ENCODE results near the gene ABHD6.
"Not testable (repeated sequence)": the region's sequence is repeated elsewhere in the genome, so short reads cannot be mapped to it uniquely, and the experiment has no call there.

The ABHD6 gene

GRCh38 chr3:58324391-58325390 is 87.1 kb downstream of the ABHD6 start:
- no peak for FAIRE-seq

GRCh38 chr3:58325525-58325992 is 88.0 kb downstream of the ABHD6 start:
- no peak for FAIRE-seq

- no peak for FAIRE-seq
Measured at GRCh38 chr3:58326267-58326900, 88.8 kb downstream of the ABHD6 start.

GRCh38 chr3:58329150-58329921 is 91.7 kb downstream of the ABHD6 start:
- no peak for FAIRE-seq

GRCh38 chr3:58329922-58330413 is 92.4 kb downstream of the ABHD6 start:
- no peak for FAIRE-seq

- no peak for FAIRE-seq
Measured at GRCh38 chr3:58331593-58332152, 94.1 kb downstream of the ABHD6 start.

GRCh38 chr3:58332575-58333188 is 95.1 kb downstream of the ABHD6 start, which contains the start of gene PXK:
Gene PXK, plus strand, starts transcription at chr3:58332892. Its CDS starts 97 bp downstream, at chr3:58332989.
- FAIRE-seq = no peak

GRCh38 chr3:58333206-58334012 is 95.8 kb downstream of the ABHD6 start:
- no peak for FAIRE-seq

- no peak for FAIRE-seq
Measured at GRCh38 chr3:58334013-58334321, 96.4 kb downstream of the ABHD6 start.

GRCh38 chr3:58334506-58334884 is 96.9 kb downstream of the ABHD6 start:
- no peak for FAIRE-seq

- FAIRE-seq = no peak
Measured at GRCh38 chr3:58335652-58335947, 98.0 kb downstream of the ABHD6 start.

- no peak for FAIRE-seq
Measured at GRCh38 chr3:58336135-58336882, 98.7 kb downstream of the ABHD6 start.

GRCh38 chr3:58337190-58337589 is 99.6 kb downstream of the ABHD6 start:
- no peak for FAIRE-seq

GRCh38 chr3:58339146-58339545 is 101.6 kb downstream of the ABHD6 start:
- FAIRE-seq = not testable (repeated sequence)

GRCh38 chr3:58340594-58341244 is 103.1 kb downstream of the ABHD6 start:
- FAIRE-seq = no peak

GRCh38 chr3:58341376-58341775 is 103.8 kb downstream of the ABHD6 start:
- FAIRE-seq = no peak

GRCh38 chr3:58342676-58343075 is 105.1 kb downstream of the ABHD6 start:
- FAIRE-seq = no peak

Data from colon (tissue), 2 donors.